SK-N-SH treated with all-trans-retinoic acid at 6 μM for 48 hours (cell line): ENCODE data around the gene JARID2.

Experiments used
- ATAC-seq: fragments of 200-7000 bp; cut with Tn5 transposase; 3 replicates; pipeline ENCODE4 v1.9.1; 2020; ENCODE audit warnings: mild to moderate bottlenecking, moderate library complexity
- ARNTL ChIP-seq: fragments of 450-650 bp; formaldehyde crosslinking; IDR thresholded peaks from 2 replicates; pipeline ENCODE4 v1.5.0; 2020; ENCODE audit warnings: low read depth, mild to moderate bottlenecking, moderate library complexity, borderline replicate concordance
- BACH2 ChIP-seq: fragments of 250-450 bp; sonication (Bioruptor Pico); IDR thresholded peaks from 2 replicates; pipeline ENCODE4 v1.9.0; 2021; ENCODE audit warnings: mild to moderate bottlenecking, borderline replicate concordance
- CSDC2 ChIP-seq: fragments of 250-450 bp; sonication (Bioruptor Pico); IDR thresholded peaks from 2 replicates; pipeline ENCODE4 v1.5.0; 2020; ENCODE audit warnings: mild to moderate bottlenecking, moderate library complexity
- ESRRG ChIP-seq: fragments of 250-450 bp; sonication (Bioruptor Pico); IDR thresholded peaks from 2 replicates; pipeline ENCODE4 v1.6.1; 2021; ENCODE audit warnings: mild to moderate bottlenecking
- GLIS3 ChIP-seq: fragments of 250-450 bp; sonication (Bioruptor Pico); IDR thresholded peaks from 2 replicates; pipeline ENCODE4 v1.5.0; 2020; ENCODE audit warnings: mild to moderate bottlenecking, moderate library complexity
- ISL1 ChIP-seq: fragments of 250-450 bp; sonication (Bioruptor Pico); IDR thresholded peaks from 2 replicates; pipeline ENCODE4 v2.1.2; 2022; ENCODE audit warnings: mild to moderate bottlenecking, moderate library complexity
- PPARA ChIP-seq: fragments of 250-450 bp; sonication (Bioruptor Pico); IDR thresholded peaks from 2 replicates; pipeline ENCODE4 v1.5.0; 2020; ENCODE audit warnings: mild to moderate bottlenecking, borderline replicate concordance
- RARB ChIP-seq: fragments of 250-450 bp; sonication (Bioruptor Pico); IDR thresholded peaks from 2 replicates; pipeline ENCODE4 v1.8.0; 2021; ENCODE audit warnings: mild to moderate bottlenecking, moderate library complexity
- TCF4 ChIP-seq: fragments of 250-450 bp; sonication (Bioruptor Pico); IDR thresholded peaks from 2 replicates; pipeline ENCODE4 v1.8.0; 2021; ENCODE audit warnings: mild to moderate bottlenecking, moderate library complexity, borderline replicate concordance
- ZC3H10 ChIP-seq: fragments of 250-450 bp; sonication (Bioruptor Pico); IDR thresholded peaks from 2 replicates; pipeline ENCODE4 v1.5.1; 2021; ENCODE audit warnings: mild to moderate bottlenecking, moderate library complexity
- ZFP3 ChIP-seq: fragments of 250-450 bp; sonication (Bioruptor Pico); IDR thresholded peaks from 2 replicates; pipeline ENCODE4 v1.5.0; 2020; ENCODE audit warnings: mild to moderate bottlenecking, moderate library complexity
- ZNF70 ChIP-seq: fragments of 450-650 bp; formaldehyde crosslinking; IDR thresholded peaks from 2 replicates; pipeline ENCODE4 v1.5.0; 2020; ENCODE audit warnings: mild to moderate bottlenecking, moderate library complexity
- TF ChIP-seq, protein P1 (sequence below): fragments of 250-450 bp; sonication (Bioruptor Pico); IDR thresholded peaks from 2 replicates; pipeline ENCODE4 v1.8.0; 2020; ENCODE audit warnings: mild to moderate bottlenecking, moderate library complexity, borderline replicate concordance
- TF ChIP-seq, protein P2 (sequence below): fragments of 250-450 bp; sonication (Bioruptor Pico); IDR thresholded peaks from 2 replicates; pipeline ENCODE4 v1.5.1; 2020; ENCODE audit warnings: low read depth, mild to moderate bottlenecking, moderate library complexity
- TF ChIP-seq, protein P3 (sequence below): fragments of 250-450 bp; sonication (Bioruptor Pico); IDR thresholded peaks from 2 replicates; pipeline ENCODE4 v1.5.1; 2021; ENCODE audit warnings: mild to moderate bottlenecking, moderate library complexity
- TF ChIP-seq, protein P4 (sequence below): fragments of 250-450 bp; sonication (Bioruptor Pico); IDR thresholded peaks from 2 replicates; pipeline ENCODE4 v1.8.0; 2021; ENCODE audit warnings: low read depth, mild to moderate bottlenecking, moderate library complexity, borderline replicate concordance
- TF ChIP-seq, protein P5 (sequence below): fragments of 250-450 bp; sonication (Bioruptor Pico); IDR thresholded peaks from 2 replicates; pipeline ENCODE4 v1.5.0; 2020; ENCODE audit warnings: mild to moderate bottlenecking, moderate library complexity

JARID2 gene

DNA sequence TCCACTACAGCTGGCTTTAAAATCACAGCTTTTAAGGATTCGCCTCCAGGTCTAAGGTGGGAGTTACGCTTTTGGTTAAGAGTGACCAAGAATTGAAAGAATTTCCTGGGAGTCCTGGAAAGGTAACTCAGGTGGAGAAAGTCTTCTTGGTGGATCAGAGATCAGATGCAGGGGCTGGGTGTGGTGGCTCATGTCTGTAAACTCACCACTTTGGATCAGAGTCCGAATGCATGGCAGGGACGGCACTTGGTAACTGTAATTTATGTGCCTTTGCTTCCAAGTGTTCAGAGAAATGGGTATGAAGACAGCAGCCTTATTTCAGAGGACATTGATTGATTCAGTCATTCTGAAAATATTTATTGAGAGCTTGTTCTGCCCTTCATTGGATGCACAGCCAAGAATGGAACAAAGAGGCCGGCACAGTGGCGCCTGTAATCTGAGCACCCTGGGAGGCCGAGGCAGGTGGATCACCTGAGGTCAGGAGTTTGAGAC, 18.0 kb upstream of the JARID2 start (continued):
- TF ChIP-seq, protein P1, sequence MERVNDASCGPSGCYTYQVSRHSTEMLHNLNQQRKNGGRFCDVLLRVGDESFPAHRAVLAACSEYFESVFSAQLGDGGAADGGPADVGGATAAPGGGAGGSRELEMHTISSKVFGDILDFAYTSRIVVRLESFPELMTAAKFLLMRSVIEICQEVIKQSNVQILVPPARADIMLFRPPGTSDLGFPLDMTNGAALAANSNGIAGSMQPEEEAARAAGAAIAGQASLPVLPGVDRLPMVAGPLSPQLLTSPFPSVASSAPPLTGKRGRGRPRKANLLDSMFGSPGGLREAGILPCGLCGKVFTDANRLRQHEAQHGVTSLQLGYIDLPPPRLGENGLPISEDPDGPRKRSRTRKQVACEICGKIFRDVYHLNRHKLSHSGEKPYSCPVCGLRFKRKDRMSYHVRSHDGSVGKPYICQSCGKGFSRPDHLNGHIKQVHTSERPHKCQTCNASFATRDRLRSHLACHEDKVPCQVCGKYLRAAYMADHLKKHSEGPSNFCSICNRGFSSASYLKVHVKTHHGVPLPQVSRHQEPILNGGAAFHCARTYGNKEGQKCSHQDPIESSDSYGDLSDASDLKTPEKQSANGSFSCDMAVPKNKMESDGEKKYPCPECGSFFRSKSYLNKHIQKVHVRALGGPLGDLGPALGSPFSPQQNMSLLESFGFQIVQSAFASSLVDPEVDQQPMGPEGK (CRISPR knock-in tag), result no peak
- TF ChIP-seq, protein P2, sequence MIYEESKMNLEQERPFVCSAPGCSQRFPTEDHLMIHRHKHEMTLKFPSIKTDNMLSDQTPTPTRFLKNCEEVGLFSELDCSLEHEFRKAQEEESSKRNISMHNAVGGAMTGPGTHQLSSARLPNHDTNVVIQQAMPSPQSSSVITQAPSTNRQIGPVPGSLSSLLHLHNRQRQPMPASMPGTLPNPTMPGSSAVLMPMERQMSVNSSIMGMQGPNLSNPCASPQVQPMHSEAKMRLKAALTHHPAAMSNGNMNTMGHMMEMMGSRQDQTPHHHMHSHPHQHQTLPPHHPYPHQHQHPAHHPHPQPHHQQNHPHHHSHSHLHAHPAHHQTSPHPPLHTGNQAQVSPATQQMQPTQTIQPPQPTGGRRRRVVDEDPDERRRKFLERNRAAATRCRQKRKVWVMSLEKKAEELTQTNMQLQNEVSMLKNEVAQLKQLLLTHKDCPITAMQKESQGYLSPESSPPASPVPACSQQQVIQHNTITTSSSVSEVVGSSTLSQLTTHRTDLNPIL (CRISPR knock-in tag), result no peak

DNA sequence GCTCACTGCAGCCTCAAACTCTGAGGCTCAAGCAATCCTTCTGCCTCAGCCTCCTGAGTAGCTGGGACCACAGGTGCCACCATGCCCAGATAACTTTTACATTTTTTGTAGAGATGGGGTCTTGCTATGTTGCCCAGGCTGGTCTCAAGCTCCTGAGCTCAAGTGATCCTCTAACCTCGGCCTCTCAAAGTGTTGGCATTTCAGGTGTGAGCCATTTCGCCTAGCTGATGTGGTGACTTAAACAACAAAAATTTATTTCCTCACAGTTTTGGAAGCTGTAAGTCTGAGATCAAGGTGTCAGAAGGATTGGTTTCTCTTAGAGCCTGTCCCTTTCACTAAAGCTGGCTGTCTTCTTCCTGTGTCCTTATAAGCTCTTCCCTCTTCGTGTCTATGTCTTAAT, 15.0 kb upstream of the JARID2 start:
- TF ChIP-seq ISL1 (no peak), ARNTL (CRISPR knock-in tag) (no peak), TCF4 (CRISPR knock-in tag) (no peak), ZNF70 (CRISPR knock-in tag) (no peak), RARB (CRISPR knock-in tag) (no peak), ESRRG (CRISPR knock-in tag) (no peak), BACH2 (CRISPR knock-in tag) (no peak), ZFP3 (no peak), ZC3H10 (CRISPR knock-in tag) (no peak), CSDC2 (CRISPR knock-in tag) (no peak), GLIS3 (CRISPR knock-in tag) (no peak)
- TF ChIP-seq, protein P3, sequence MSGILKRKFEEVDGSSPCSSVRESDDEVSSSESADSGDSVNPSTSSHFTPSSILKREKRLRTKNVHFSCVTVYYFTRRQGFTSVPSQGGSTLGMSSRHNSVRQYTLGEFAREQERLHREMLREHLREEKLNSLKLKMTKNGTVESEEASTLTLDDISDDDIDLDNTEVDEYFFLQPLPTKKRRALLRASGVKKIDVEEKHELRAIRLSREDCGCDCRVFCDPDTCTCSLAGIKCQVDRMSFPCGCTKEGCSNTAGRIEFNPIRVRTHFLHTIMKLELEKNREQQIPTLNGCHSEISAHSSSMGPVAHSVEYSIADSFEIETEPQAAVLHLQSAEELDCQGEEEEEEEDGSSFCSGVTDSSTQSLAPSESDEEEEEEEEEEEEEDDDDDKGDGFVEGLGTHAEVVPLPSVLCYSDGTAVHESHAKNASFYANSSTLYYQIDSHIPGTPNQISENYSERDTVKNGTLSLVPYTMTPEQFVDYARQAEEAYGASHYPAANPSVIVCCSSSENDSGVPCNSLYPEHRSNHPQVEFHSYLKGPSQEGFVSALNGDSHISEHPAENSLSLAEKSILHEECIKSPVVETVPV (CRISPR knock-in tag), result no peak
- TF ChIP-seq, protein P4, sequence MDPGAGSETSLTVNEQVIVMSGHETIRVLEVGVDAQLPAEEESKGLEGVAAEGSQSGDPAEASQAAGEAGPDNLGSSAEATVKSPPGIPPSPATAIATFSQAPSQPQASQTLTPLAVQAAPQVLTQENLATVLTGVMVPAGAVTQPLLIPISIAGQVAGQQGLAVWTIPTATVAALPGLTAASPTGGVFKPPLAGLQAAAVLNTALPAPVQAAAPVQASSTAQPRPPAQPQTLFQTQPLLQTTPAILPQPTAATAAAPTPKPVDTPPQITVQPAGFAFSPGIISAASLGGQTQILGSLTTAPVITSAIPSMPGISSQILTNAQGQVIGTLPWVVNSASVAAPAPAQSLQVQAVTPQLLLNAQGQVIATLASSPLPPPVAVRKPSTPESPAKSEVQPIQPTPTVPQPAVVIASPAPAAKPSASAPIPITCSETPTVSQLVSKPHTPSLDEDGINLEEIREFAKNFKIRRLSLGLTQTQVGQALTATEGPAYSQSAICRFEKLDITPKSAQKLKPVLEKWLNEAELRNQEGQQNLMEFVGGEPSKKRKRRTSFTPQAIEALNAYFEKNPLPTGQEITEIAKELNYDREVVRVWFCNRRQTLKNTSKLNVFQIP (CRISPR knock-in tag), result no peak
- TF ChIP-seq, protein P1 (CRISPR knock-in tag), result no peak
- TF ChIP-seq, protein P2 (CRISPR knock-in tag), result no peak
- no peak for ATAC-seq

DNA sequence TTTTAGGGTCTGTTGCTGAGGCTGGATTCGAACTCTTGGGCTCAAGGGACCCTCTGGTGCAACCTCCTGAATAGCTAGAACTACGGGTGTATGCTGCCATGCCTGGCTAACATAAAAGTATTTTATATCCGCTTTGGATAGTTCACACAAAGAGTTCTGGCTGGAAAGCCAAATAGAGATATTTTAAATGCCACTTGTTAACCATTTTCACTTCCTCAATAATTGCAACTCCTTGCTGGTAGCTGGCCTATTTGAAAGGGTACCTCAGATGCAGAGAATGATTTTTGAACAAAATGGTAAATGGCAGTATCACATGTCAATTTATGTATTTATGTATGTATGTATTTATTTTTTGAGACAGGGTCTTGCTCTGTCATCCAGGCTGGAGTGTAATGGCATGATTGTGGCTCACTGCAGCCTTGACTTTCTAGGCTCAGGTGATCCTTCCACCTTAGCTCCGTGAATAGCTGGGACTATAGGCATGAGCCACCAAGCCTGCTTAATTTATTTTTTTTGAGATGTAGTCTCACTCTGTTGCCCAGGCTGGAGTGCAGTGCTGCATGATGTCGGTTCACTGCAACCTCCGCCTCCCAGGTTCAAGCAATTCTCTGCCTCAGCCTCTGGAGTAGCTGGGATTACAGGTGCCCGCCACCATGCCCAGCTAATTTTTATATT, 12.9 kb upstream of the JARID2 start:
- no peak for ATAC-seq
- TF ChIP-seq, protein P1 (CRISPR knock-in tag), result no peak
- TF ChIP-seq, protein P5, sequence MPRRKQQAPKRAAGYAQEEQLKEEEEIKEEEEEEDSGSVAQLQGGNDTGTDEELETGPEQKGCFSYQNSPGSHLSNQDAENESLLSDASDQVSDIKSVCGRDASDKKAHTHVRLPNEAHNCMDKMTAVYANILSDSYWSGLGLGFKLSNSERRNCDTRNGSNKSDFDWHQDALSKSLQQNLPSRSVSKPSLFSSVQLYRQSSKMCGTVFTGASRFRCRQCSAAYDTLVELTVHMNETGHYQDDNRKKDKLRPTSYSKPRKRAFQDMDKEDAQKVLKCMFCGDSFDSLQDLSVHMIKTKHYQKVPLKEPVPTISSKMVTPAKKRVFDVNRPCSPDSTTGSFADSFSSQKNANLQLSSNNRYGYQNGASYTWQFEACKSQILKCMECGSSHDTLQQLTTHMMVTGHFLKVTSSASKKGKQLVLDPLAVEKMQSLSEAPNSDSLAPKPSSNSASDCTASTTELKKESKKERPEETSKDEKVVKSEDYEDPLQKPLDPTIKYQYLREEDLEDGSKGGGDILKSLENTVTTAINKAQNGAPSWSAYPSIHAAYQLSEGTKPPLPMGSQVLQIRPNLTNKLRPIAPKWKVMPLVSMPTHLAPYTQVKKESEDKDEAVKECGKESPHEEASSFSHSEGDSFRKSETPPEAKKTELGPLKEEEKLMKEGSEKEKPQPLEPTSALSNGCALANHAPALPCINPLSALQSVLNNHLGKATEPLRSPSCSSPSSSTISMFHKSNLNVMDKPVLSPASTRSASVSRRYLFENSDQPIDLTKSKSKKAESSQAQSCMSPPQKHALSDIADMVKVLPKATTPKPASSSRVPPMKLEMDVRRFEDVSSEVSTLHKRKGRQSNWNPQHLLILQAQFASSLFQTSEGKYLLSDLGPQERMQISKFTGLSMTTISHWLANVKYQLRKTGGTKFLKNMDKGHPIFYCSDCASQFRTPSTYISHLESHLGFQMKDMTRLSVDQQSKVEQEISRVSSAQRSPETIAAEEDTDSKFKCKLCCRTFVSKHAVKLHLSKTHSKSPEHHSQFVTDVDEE (CRISPR knock-in tag), result no peak
- TF ChIP-seq, protein P4 (CRISPR knock-in tag), result no peak
- TF ChIP-seq PPARA (CRISPR knock-in tag) (no peak), ZFP3 (no peak), ISL1 (no peak), BACH2 (CRISPR knock-in tag) (no peak), ZC3H10 (CRISPR knock-in tag) (no peak), ESRRG (CRISPR knock-in tag) (no peak), ZNF70 (CRISPR knock-in tag) (no peak), GLIS3 (CRISPR knock-in tag) (no peak)
